ENCODE results near the gene LILRA1.
"Not testable (repeated sequence)": the region's sequence is repeated elsewhere in the genome, so short reads cannot be mapped to it uniquely, and the experiment has no call there.

Gene LILRA1

DNA sequence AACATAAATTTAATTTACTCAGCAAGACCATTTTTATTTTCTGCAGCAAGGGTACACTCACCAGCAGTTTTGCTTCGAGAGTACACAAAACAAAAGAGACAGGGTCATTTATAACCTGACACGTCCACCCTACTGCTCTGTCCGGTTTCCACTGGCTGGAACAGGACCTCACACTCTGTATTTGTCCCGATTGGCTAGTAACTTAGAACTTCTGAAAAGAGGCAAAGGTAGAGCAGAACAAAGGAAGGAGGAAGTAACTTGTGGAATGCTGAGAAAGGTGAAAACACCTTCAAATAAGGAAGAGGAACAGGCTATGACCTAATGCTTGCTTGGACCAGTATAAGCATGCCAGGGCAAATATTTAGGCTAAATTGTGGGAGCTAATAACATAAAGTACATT lies 34.5 kb downstream of the LILRA1 start:
- not testable (repeated sequence) for DNase-seq

DNA sequence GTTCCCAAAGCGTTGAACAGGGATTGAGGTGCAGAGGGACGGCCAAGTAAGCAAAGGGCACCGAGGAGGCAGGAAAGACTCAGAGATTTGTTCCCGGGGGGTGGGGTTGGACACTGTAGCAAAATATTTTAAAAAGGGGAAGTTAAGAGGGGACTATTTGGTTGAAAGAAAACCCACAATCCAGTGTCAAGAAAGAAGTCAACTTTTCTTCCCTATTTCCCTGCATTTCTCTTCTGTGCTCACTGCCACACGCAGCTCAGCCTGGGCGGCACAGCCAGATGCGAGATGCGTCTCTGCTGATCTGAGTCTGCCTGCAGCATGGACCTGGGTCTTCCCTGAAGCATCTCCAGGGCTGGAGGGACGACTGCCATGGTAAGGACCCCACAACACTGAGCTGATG lies 36.8 kb downstream of the LILRA1 start, which contains the start of gene LILRB1:
Gene LILRB1 (plus strand): TSS at position 223 of the 400 bp plus-strand sequence. CDS start 590 bp downstream, outside the sequence.
- DNase-seq, result not testable (repeated sequence)

DNA sequence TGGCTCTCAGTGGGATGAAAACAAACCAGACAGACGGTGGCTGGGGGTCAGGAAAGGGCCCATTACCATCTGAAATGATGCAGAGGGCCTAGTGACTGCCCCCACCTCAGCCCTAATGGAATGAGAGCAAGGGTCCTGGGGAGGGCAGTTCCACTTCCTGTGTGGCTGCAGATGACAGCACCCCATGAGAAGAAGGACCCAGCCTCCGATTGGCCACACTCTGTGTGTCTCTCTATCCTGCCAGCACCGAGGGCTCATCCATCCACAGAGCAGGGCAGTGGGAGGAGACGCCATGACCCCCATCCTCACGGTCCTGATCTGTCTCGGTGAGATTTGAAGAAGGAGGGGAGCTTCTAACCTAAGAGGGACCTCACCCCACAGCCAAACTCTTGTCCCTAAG lies 37.4 kb downstream of the LILRA1 start:
- no peak for DNase-seq

DNA sequence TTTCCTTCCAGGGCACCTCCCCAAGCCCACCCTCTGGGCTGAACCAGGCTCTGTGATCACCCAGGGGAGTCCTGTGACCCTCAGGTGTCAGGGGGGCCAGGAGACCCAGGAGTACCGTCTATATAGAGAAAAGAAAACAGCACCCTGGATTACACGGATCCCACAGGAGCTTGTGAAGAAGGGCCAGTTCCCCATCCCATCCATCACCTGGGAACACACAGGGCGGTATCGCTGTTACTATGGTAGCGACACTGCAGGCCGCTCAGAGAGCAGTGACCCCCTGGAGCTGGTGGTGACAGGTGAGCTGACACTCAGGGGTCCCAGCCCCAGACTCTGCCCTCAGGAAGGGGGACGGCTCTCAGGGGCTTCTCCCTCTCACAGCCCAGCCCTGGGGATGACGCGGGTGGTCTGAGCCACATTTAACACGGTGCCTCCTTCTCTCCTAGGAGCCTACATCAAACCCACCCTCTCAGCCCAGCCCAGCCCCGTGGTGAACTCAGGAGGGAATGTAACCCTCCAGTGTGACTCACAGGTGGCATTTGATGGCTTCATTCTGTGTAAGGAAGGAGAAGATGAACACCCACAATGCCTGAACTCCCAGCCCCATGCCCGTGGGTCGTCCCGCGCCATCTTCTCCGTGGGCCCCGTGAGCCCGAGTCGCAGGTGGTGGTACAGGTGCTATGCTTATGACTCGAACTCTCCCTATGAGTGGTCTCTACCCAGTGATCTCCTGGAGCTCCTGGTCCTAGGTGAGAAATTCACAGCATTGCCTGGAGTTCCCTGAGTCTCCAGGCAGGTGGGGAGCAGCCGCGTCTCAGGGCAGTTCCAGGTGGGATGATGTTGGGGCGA lies 38.3 kb downstream of the LILRA1 start:
- DNase-seq, result not testable (repeated sequence)

DNA sequence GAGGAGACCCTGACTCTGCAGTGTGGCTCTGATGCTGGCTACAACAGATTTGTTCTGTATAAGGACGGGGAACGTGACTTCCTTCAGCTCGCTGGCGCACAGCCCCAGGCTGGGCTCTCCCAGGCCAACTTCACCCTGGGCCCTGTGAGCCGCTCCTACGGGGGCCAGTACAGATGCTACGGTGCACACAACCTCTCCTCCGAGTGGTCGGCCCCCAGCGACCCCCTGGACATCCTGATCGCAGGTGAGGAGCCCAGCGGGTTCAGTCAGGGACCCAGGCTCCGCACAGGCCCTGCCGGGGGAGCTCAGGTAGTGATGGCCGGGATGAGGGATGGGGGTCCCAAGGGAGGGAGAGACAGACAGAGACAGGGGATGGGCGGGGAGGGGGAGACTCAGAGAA lies 39.1 kb downstream of the LILRA1 start:
- DNase-seq, result not testable (repeated sequence)

DNA sequence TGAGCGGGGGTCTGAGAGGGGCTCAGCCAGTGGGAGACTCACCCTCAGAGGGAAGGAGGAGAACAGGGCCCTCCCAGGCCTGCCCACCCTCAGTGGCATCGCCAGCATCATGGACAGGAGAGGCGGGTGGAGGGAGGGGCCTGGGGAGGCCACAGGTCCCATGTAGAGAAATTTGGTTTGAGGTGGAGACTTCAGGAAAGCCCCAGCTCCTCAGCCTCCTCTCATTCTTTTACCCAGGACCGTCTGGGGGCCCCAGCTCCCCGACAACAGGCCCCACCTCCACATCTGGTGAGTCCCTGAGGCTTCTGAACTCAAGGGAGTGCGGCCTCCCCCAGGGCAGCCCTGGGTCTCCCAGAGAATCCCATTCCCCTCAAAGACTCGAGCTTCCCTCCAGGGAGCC lies 40.0 kb downstream of the LILRA1 start:
- DNase-seq, result no peak

DNA sequence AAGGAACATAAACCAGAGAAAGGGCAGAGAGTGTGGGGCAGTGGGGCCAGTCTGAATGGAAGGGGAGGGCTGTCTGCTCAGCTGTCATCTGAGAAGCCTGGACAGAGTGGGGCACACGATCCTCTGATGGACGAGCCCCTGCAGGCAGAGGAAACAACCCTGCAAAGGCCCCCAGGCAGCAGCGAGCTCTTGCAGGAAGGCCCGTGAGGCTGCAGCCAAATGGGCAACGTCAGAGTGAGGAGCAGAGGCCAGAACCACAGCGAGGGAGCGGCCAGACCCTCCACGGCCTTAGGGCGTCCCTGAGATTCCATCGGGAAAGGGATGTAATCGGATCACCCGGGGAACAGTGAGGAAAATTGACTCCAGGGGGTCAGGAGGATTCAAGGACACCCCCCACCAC lies 42.6 kb downstream of the LILRA1 start:
- not testable (repeated sequence) for DNase-seq

DNA sequence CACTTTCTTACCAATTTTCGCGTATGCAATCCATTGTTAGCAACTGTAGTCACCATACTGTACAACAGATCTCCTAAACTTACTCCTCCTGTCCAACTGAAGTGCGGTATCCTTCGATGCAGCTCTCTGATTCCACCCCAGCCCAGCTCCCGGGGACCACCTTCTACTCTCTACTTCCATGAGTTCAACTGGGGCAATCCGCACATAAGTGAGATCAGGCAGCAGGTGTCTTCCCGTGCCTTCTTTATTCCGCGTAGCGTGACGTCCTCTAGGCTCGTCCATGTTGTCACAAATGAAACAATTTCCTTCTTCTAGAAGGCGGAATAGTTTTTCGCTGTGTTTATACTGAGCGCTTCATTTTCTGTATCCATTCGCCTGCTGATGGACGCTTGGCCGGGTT lies 45.3 kb downstream of the LILRA1 start:
- no peak for DNase-seq

DNA sequence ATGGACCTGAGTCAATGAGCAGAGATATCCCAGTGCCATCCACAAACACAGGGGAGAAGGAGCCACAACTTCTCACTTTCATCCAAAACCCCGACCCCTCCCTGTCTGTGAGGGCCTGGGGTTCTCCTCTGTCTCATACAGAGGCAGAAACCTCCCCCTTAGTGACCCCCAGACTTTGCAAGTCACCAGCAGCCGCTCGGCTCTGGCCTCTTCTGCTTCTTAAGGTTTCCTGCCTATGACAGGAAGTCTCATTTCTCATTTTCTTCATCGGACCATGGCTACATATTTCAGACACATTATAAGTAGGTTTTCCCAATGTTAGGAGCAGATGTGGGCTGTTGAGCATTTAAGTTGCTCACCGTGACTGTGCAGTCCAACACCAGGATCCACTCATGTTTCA lies 49.5 kb downstream of the LILRA1 start:
- not testable (repeated sequence) for DNase-seq

DNA sequence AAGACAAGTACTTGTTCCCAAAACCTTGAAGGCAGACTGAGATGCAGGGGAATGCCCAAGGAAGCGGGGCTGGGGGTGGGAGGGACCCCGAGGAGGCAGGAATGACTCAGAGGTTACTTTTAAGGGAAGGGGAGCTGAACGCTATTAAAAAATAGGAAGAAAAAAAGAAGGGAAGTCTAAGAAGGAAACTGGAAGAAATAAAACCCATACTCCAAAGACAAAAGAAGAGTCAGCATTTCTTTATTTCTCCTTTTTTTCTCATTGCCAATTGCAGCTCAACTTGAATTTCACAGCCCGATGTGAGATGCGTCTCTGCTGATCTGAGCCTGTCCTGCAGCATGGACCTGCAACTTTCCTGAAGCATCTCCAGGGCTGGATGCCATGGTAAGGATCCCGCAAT lies 50.2 kb downstream of the LILRA1 start:
- not testable (repeated sequence) for DNase-seq

DNA sequence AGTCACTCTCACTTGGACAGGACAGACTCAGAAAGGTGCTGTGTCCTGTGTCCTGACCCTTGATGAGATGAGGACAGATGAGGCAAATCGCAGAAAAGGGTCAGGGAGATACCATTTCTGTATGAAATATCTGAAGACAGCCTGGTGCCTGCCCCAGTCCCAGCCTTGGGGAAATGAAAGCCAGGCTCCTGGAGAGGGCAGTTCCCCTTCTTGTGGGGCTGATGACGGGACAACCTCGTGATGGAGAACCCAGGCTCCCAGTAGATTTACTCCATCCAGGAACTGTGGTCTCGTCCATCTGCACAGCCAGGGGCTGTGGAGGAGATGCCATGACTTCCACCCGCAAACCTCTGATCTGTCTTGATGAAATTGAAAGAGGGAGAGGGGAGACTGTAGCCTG lies 50.6 kb downstream of the LILRA1 start:
- DNase-seq, result no peak

DNA sequence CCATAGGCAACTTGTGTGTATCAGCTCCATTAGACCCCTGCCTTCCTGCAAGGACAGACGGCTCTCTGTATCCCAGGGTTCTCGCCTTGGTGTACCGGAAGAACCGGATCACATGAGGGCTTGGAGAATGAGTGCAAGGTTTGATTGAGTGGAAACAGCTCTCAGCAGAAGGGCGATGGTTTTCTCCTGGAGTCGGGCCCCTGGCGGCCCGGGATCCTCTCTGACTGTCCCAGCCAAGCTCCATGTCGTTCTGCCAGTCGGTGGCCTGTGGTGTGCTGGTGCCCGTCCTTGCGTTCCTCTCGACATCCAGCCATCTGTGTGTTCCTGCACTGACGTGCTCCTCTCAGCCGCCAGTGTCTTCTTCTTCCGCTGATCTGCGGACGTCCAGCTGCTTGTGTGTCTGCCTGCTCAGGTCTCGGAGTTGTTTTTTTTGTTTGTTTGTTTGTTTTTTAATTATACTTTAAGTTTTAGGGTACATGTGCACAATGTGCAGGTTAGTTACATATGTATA lies 53.0 kb downstream of the LILRA1 start:
- DNase-seq, result no peak

DNA sequence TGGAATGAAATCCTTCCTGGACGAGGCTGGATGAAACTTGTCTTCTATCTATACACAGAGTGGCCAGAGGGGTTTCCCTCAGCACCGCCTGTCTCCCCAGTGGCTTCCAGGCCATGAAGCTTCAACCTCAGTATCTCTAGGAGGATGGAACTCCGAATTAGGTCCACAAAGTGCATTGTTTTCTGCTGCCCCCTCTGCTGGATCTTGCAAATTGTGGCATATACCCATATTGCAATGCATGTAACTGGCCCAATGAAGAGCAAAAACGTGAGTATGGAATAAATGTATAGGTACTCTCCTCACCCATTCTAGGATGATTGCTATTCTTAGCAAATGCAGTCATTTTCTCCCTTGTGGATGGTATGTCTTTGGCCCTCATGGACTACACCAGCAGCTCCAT lies 54.7 kb downstream of the LILRA1 start:
- DNase-seq, result no peak

DNA sequence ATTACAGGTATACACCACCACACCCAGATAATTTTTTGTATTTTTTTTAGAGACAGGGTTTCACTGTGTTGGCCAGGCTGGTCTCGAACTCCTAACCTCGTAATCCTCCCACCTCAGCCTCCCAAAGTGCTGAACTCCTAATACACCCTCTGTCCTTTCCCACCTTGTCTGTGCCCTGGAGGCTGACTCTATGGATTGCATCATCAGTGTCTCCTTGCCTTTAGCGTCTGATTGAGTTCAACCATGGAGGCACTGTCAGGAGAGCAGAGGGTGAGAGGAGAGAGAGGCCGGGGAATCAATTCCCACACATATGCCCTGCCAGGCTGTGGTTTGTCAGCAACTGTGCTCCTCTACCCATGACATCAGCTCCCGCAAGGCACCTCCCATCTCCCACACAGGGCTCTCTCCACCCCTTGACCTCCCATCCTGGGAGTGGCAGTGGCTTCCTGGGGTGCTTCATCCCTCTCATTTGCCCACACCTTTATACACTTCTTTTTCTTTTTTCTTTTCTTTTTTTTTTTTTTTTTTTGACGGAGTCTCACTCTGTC lies 56.8 kb downstream of the LILRA1 start:
- DNase-seq, result no peak

Data from NCI-H226 (cell line).